ENCODE data around the gene GPR146. TPM values are rescaled to one million over a fixed set of nuclear protein-coding genes. Genes with fewer than 3 reads are reported as not detected.

GPR146 gene
- total and polyA plus RNA-seq, 2 of the 4 experiments (the other 2 are of a cell fraction): 2.2 to 3.4 TPM

- Histone ChIP-seq H3K14ac (replicated peaks; ENCODE audit: low read depth, low read length) (no peak overlapping the region), H3K4ac (ENCODE audit: low read depth, low read length) (no peak overlapping the region), H3K27ac (ENCODE audit: insufficient read depth, low read length) (no peak overlapping the region), H4K8ac (ENCODE audit: low read depth in 2 of 2, low read length in 2 of 2) (no peak overlapping the region), H4K5ac (ENCODE audit: low read depth, low read length) (no peak overlapping the region), H3K23ac (ENCODE audit: low read depth, low read length) (no peak overlapping the region), H3K27me3 (ENCODE audit: control insufficient read depth, insufficient read depth, low read length) (no peaks in the 10 kb centered on the region; the same call in 1 of the 2 replicates), H3K9me3 (ENCODE audit: control insufficient read depth, insufficient read depth, low read length) (no peaks in the 10 kb centered on the region), H3K9ac (ENCODE audit: low read depth, low read length) (no peak overlapping the region), H2BK5ac (ENCODE audit: low read depth, low read length, poor library complexity, severe bottlenecking) (no peak overlapping the region), H2AFZ (replicated peaks; ENCODE audit: low read length, poor library complexity) (no peak overlapping the region), H4K20me1 (ENCODE audit: insufficient read depth, low read length) (peaks cover 55% of the 10 kb centered on the region), H2AK9ac (replicated peaks; ENCODE audit: low read depth, low read length, poor library complexity) (no peak overlapping the region), H3K9me1 (ENCODE audit: insufficient read depth, low read length) (peaks cover 4% of the 10 kb centered on the region; the same call in 1 of the 2 replicates), H2BK120ac (ENCODE audit: low read depth, low read length) (no peak overlapping the region), H3K4me3 (ENCODE audit: insufficient read depth, low read depth, low read length) (no peak overlapping the region), H2BK20ac (ENCODE audit: low read depth, low read length) (no peak overlapping the region), H3K18ac (ENCODE audit: low read depth, low read length) (no peak overlapping the region), H2AK5ac (ENCODE audit: low read depth, low read length) (no peak overlapping the region), H3K36me3 (ENCODE audit: control insufficient read depth, insufficient read depth, low read length) (peaks cover 3% of the 10 kb centered on the region; the same call in 1 of the 2 replicates), H3K4me2 (ENCODE audit: low read depth, low read length) (no peak overlapping the region), H3K79me1 (ENCODE audit: low read depth in 1 of 2, low read length in 2 of 2) (peaks cover 0 to 12% of the 10 kb centered on the region in 2 experiments; a peak in 1 of 4 replicates), H3K56ac (ENCODE audit: extremely low read depth, insufficient read depth, low read length) (no peak overlapping the region), H2BK15ac (ENCODE audit: low read depth, low read length) (no peak overlapping the region), H4K91ac (ENCODE audit: insufficient read depth, low read depth, low read length) (no peak overlapping the region), H3K4me1 (ENCODE audit: control insufficient read depth, insufficient read depth, low read length) (peaks cover 8% of the 10 kb centered on the region; the same call in 1 of the 2 replicates)
- POLR2A ChIA-PET (ENCODE audit: unreplicated experiment): interaction anchor here (1.5 kb wide), 1 partner anchor 83 kb away, joined by 3 read pairs; the partner anchor contains the start of gene COX19
- no peak for ATAC-seq (ENCODE audit: low read depth)
- DNase-seq: no peak
- WGBS, 2 experiments (ENCODE audit: extremely low coverage in 2 of 2, insufficient read length in 1 of 2): 96% methylated on average over 52 of the region's 62 CpGs; no CpG with 5 or more reads in 1 of the 2 experiments
- in situ Hi-C loops (cut with MboI; ENCODE audit: low sequenced_read_pairs): no loop called here
- CTCF ChIA-PET: interaction anchor here (2.6 kb wide), 1 partner anchor 64 kb away, joined by 25 read pairs; no protein-coding TSS in a partner anchor
- intact Hi-C loops (cut with micrococcal nuclease): no loop called here
- dilution Hi-C loops (cut with HindIII; ENCODE audit: low sequenced_read_pairs, unreplicated experiment): no loop called here
- no TSS peak for BruUV-seq (replicated peaks)
- TF ChIP-seq MAZ (IDR thresholded peaks at IDR 0.05; ENCODE audit: borderline replicate concordance, low read depth, low read length) (no peak), FOS (IDR thresholded peaks at IDR 0.05; ENCODE audit: low read depth, low read length) (no peak), RFX5 (IDR thresholded peaks at IDR 0.05; ENCODE audit: low read depth, low read length) (no peak), RCOR1 (IDR thresholded peaks at IDR 0.05; ENCODE audit: insufficient replicate concordance, low read length) (no peak), BHLHE40 (IDR thresholded peaks at IDR 0.05; ENCODE audit: low read depth, low read length) (no peak), ELK1 (IDR thresholded peaks at IDR 0.05; ENCODE audit: borderline replicate concordance, low read depth, low read length) (no peak), CEBPB (IDR thresholded peaks at IDR 0.05; ENCODE audit: low read depth, low read length) (no peak), SMC3 (IDR thresholded peaks at IDR 0.05; ENCODE audit: low read depth, low read length) (no peak), MAFK (IDR thresholded peaks at IDR 0.05; ENCODE audit: low read depth, low read length) (no peak), POLR2A (IDR thresholded peaks at IDR 0.05; ENCODE audit: low read depth, low read length) (no peak), CTCF (conservative IDR thresholded peaks at IDR 0.05; ENCODE audit: low read depth, low read length) (no peak), CHD1 (IDR thresholded peaks at IDR 0.05; ENCODE audit: low read depth, low read length) (no peak), USF2 (IDR thresholded peaks at IDR 0.05; ENCODE audit: low read depth, low read length) (no peak), MXI1 (IDR thresholded peaks at IDR 0.05; ENCODE audit: borderline replicate concordance, low read depth, low read length) (no peak)
Measured at GRCh38 chr7:1057416-1058291, 13.3 kb downstream of the GPR146 start.
